GM18861 (cell line): Measurements from ENCODE around the gene SORBS2.

ENCODE experiments used
- ATAC-seq: cut with Tn5 transposase; IDR thresholded peaks from one replicate; pipeline ENCODE4 v1.9.1; 2021; ENCODE audit not compliant: unreplicated experiment

SORBS2 gene

DNA sequence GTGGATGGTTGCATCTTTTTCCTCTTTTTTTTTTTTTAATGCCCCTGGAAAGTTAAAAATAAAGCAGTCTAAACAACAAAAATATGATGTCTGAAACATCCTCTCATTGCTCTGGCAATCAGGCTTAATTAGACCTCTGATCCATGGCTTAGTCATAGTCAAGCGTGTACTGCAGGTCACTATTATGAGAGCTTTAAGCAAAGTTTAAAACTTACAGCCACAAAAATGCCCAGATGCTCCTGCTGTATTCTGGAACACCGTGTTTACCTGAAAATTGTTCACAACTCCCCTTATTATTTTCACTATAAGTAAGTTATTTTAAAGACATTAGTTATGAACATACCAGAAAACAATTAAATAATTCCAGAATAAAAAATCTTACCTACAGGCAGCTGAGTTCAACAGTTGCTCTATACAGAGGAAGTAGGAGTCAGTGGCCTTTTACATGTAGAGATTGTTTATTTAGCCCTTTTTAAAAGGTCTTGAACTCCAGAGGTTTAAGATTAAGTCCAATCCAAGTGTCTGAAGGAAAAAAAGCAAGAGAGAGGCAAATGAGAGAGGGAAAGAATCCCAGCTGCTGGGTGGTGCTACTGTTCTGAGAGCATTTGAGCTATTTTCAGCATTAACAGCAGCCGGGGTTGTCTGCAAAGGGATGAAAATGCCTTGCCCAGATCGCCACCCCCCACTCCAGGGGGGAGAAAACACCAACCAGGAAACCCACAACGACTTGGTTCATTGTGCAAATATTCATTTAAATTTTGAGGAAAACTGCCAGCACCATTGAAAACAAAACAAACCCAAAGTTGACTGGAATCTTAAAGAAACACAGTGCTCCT is 36.9 kb downstream of the SORBS2 start:
- ATAC-seq, result no peak

DNA sequence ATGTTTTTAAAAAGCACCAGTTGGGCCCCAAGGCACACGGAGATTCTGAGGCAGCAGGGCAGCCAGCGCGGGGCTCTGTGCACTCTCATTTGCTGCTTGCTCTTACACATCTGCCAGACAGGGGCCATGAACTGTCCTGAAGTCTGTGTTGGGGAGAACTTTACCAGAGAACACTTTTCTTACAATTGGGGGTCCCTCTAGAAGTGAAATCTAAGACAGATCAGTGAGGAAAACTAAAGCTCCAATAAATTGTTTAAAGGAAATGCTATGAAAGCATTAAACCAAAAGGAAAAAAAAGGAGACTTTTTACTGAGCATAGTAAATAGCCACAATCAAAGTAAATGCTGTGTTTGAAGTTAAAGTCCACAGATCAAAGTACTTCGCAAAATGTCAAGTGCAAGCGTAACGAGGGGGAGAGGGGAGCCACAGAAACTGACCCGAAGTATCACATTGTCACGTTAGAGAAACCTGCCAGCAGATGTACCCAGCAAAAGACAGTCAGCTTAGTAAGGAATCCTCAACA is 37.8 kb downstream of the SORBS2 start:
- no peak for ATAC-seq

DNA sequence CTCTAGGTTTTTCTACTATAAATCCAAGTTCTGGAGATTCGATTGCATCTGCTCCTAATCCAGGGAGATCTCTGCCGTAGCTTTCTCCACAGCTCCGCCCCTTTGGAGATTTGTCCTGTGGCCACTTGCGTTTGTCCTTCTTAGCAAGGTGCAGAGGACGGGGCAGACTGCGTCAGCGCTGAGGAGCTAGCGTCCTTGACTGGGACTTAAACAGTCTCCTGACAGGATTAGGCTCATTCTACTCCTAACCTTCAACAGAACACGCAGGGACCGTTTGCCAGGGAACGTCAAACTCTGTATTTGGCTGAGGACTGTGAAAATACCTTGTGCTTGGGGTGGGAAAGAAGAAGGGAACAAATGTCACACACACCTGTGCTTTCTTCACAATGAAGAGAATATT is 38.6 kb downstream of the SORBS2 start:
- no peak for ATAC-seq

- ATAC-seq, result no peak
Measured at GRCh38 chr4:185772391-185773093, 39.5 kb downstream of the SORBS2 start.

DNA sequence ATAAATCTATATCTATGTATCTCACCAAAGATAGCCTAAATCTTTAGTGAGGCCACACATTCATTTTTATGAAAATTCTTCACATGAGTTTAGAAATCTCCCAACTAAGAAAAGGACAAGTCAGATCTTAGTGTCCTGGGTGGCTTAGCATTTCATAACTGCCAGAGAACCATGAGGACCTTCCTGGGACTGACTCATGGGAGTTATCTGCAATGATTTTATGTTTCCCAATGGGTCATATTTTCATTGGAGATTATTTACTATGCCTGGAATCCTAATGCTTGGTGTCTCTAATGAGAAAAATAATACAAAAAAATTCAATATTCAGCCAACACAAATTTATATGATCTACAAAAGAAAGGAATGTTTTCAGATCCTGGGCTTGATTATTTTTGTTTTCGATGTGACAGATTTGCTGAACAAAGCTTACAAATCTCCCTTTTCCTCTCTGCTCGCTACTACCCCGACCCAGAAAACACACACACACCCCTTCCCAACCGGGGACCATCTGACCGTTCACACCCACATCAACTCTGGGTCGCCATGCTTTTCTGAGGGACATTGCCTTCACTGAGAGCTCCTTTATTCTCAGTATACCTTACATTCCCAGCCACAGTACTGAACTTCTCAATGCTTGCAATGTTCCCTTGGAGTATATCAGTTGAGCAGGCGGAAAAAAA is 40.1 kb downstream of the SORBS2 start:
- ATAC-seq, result no peak

- no peak for ATAC-seq
Measured at GRCh38 chr4:185767528-185767927, 44.5 kb downstream of the SORBS2 start.

- no peak for ATAC-seq
Measured at GRCh38 chr4:185764876-185765275, 47.1 kb downstream of the SORBS2 start.

GRCh38 chr4:185761352-185762235 is 50.4 kb downstream of the SORBS2 start:
- no peak for ATAC-seq

DNA sequence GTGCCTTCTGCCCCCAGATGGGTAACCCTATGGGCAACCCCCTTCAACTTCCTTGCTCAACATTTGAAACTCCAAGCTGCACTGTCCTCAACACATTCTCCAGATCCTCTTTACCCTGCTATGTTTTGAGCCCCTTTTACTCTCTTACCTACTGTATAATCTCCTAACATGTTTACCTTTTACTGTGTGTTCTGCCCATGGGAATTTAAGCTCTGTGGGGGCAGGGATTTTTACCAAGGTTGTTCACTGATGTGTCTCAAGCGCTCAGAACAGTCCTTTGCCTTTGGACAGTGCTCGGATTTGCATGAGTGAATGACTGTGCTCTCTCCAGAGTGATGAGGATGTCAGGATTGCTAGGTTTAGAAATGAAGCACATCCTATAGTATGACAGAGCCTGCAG is 53.2 kb downstream of the SORBS2 start:
- ATAC-seq, result no peak

DNA sequence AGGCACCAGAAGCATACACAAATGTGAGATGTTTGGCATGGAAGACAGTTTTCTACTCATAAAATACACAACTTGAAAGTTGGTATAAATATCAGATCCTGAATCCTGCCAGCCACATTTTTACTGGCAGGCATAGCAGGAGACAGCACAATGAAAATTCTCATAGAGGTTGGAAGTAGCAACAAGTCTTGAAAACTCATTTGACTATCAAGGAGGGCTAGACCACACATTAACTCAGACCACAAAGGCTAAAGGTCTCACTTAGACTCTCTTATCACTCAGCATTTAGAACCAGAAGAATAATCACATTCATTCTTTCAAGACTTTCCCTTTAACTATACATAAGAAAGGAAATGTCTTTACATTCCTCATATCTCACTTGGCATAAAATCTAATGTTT is 56.5 kb downstream of the SORBS2 start:
- ATAC-seq, result no peak

- ATAC-seq, result no peak
Measured at GRCh38 chr4:185754961-185755360, 57.0 kb downstream of the SORBS2 start.

DNA sequence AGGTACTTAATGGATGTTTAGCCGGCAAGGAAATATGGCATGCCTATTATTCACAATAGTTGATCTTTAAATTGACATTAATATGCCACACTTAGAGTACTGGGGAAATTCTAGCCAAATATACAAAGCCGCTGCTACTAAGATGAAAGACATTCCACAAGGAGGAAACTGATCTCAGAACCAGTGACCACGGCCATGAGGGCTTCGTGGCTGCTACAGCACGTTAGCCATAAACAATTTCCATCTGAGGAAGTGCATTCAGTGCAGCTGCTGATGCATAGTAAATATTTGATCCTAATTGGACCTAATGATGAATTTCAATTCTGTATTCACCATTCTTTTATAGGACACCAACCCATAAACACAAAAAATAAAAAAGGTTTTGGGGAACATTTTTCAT is 59.1 kb downstream of the SORBS2 start:
- ATAC-seq, result no peak

GRCh38 chr4:185749858-185750257 is 62.1 kb downstream of the SORBS2 start:
- no peak for ATAC-seq

GRCh38 chr4:185748901-185749390 is 63.0 kb downstream of the SORBS2 start:
- ATAC-seq, result no peak

DNA sequence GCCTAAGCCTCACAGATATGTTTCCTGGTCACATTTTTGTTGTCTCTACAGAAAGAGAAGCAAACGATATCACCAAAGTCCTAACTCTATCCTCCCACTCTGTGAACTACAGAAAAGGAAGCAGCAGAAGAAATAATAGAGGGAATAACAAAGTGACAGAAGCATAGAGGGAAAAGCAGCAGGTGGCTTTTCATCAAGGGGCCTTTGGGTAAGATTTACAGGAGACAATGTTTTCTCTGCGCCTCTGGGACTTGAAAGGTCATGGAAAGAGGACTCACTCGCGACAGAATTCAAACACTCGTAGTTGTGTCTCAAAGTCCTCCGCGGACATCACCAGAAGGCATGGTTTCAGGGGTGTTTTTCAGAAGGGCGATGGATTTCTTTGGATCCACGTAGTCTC is 66.1 kb downstream of the SORBS2 start:
- ATAC-seq, result no peak

DNA sequence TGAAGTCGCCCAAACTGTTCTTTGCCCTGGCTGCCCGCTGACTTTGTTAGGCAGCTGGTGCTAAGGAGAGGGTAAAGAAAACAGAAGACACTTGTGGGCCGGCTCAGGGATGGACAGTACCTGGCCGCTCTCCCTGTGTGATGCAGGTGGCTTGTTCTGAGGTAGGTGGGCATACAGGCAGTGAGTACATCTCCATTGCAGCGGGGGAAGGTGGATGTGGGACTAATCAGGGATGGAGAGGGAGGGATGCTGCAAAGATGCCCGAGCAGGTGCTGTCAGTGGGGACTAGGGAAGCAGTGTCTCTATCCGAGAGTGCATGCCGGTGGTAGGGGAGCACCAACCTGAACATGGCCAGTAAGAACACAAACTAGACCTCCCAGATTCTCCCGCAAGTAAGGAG is 67.0 kb downstream of the SORBS2 start:
- no peak for ATAC-seq

DNA sequence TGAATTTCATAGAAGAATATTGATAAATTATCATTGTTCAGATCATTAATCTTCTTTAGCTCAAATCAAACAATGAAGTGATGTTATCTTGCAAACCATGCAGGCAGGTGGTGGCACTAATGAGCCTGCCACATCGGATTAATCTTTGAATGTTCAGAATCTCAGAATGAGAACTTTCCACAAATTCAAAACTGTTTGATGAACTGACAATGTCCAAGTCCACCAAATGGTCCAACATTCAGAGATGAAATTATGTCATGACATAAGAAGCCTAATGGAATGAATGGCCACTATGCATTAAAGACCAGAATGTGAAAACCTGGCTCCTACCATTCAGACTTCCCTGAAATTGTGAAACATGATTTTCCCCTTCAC is 67.5 kb downstream of the SORBS2 start:
- ATAC-seq, result no peak

DNA sequence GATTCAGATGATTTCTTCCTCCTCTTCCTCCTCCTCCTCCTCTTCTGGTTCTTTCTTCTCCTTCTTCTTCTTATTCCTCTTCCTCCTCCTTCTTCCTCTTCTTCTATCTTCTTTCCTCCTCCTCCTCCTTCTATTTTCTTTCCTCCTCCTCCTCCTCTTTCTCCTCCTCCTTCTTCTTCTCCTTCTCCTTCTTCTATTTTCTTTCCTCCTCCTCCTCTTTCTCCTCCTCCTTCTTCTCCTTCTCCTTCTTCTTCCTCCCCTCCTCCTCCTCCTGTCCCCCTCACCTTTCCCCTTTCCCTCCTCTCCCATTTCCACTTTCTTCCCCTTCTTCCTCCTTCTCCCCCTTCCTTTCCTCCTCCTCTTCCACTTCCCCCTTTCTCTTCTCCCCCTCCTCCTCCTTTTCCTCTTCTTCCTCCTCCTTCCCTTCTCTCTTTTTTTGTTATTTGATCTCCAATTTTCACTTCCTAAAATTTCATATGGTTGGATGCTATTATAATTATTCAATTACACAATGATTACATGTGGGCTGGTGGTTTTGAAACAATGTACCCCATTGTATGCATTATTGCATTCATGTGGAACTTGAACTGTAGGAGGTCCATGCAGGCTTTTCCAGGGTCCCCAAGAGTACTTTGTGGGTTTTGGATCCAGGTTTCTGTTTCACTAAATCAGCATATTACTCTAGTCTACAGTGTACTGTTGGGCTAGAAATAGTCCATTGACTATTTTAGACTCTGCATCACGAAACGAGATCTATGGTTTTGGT is 68.1 kb downstream of the SORBS2 start:
- ATAC-seq, result no peak

- peak; percentile 64 for ATAC-seq
Measured at GRCh38 chr4:185742766-185743165, 69.2 kb downstream of the SORBS2 start.

DNA sequence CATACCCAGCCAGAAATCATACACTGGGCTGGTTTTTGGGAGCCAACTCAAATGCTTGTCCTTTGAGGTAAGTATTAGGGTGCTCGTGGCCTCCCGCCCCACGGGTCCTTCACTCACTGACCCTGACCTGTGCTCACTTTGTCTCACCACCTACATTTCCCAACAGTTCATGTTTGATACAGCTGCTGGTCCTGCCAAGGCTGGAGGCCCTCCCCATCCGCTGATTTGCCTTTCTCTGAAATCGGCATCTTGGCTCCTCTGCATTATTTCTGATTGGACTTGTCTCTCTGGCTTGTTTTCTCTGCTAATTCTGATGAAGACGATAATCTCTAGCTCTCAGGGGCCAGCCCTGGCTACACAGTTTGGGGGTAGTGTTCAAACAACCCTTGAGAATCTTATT is 70.2 kb downstream of the SORBS2 start:
- no peak for ATAC-seq
